OCI-M2 (cell line): ENCODE data around the gene SART1.
"Not testable (repeated sequence)": the region's sequence is repeated elsewhere in the genome, so short reads cannot be mapped to it uniquely, and the experiment has no call there.

ENCODE experiments used
- DNase-seq: peaks from one replicate; lab custom pipeline; 2025; ENCODE audit not compliant: unreplicated experiment; lab: John Stamatoyannopoulos, UW

The SART1 gene

DNA sequence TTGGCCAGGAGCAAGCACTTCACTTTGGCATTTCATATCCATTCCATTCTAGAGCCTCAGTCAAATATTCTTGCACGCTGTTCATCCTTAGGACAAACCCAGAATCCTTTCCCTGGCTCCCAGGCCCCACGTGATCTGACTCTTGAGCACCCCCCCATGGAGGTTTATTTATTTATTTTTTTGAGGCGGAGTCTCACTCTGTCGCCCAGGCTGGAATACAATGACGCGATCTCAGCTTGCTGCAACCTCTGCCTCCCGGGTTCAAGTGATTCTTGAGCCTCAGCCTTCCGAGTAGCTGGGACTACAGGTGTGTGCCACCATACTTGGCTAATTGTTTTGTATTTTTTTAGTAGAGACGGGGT is 29.0 kb upstream of the SART1 start:
- no peak for DNase-seq

- DNase-seq, result peak; percentile 53
Measured at GRCh38 chr11:65934014-65934413, 27.5 kb upstream of the SART1 start.

GRCh38 chr11:65937766-65938165 is 23.8 kb upstream of the SART1 start:
- DNase-seq, result no peak

- DNase-seq, result no peak
Measured at GRCh38 chr11:65941720-65942310, 19.7 kb upstream of the SART1 start.

GRCh38 chr11:65942531-65942930 is 19.0 kb upstream of the SART1 start:
- DNase-seq, result no peak

DNA sequence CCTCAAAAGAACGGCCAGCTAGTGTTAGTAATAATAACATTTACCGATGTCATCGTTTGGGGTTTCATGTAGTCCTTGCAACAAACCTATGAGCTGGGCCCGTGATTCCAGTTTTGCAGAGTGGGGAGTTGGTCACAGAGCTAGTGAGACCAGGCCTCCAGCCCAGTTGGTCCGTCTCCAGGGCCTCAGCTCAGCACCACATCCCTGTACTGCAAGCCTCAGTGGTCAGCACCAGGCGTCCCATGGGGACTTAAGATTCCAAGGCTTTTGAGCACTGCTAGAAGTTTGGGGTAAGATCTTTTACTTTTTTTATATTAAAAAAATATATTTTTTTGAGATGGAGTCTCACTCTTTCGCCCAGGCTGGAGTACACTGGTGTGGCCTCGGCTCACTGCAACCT is 17.3 kb upstream of the SART1 start:
- no peak for DNase-seq

DNA sequence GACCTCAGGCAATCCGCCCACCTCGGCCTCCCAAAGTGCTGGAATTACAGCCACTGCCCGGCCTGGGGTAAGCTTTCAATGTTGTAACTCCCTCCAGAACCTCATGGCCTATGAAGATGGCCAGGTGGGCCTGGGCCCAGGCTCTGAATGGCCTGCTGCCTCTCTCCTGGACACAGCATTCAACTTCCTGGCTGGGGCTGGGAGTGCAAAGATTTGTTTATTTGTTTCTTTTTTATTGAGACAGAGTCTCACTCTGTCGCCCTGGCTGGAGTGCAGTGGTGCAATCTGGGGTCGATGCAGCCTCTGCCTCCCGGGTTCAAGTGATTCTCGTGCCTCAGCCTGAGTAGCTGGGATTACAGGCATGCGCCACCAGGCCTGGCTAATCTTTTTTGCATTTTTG is 16.8 kb upstream of the SART1 start:
- no peak for DNase-seq

GRCh38 chr11:65945430-65945911 is 16.1 kb upstream of the SART1 start, which contains the start of gene TSGA10IP:
TSS of gene TSGA10IP (plus strand) at chr11:65945480. CDS start at chr11:65945676, 196 bp downstream.
- DNase-seq, result no peak

DNA sequence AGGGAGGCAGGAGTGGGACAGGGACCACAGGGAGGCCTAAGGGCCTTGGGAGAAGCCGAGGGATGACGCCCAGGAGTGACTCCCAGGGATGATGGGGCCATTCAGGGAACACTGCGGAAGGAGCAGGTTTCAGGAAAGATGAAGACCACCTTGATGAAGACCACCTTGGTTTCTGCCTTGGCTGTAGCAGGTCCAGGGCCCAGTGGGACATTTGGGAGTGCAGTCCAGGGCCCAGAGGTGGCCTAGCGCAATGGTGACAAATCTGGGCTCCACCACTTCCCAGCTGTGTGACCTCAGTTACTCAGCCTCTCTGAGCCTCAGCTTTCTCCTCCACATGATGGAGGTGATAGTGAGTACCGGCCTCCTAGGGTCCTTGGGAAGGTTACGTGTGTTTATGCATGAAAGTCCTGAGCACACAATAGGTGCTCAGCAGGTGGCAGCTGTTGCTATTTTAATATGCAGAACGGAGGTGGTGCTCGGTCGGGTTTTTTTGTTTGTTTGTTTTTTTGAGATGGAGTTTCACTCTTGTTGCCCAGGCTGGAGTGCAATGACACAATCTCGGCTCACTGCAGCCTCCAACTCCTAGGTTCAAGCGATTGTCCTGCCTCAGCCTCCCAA is 15.5 kb upstream of the SART1 start:
- DNase-seq, result no peak

- DNase-seq, result no peak
Measured at GRCh38 chr11:65946655-65947054, 14.9 kb upstream of the SART1 start.

DNA sequence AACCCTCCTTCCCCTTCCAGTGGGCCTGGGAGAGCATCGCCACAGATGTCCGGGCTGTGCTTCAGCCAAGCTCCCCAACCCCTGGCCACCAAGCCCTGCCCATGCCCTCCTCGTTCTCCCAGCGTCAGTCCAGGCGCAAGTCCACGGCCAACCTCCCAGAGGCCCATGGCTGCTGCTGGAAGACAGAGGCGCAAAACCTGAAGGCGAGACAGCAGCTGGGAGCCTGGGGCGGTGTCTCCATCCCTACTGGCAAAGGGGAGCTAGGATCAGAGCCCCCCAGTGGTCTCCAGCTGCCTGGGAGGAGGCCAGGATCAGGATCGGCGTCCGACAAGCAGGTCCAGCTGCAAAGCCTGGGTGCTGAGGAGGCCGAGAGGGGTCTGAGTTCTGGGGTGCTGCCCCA is 14.4 kb upstream of the SART1 start:
- DNase-seq, result no peak

DNA sequence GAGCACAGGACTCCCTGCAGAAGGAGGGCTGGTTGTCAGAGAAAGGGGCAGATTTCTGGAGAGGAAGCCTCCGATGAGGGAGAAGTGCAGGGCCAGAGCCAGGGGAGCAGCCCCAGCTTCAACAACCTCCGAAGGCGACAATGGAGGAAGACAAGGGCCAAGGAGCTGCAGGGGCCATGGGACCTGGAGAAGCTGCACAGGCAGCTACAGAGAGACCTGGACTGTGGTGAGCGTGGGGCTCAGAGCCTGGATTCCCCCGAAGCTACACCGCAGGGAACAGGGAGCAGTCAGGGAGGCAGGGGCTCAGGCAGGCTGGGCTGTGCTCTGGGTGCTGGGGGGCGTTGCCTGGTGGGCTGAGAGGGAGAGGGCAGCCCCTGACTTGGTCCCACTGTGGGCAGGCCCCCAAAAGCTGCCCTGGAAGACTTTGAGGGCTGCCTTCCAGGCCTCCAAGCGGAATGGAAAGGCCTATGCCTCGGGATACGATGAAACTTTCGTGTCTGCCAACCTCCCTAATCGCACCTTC is 13.9 kb upstream of the SART1 start:
- DNase-seq, result no peak

- not testable (repeated sequence) for DNase-seq
Measured at GRCh38 chr11:65950711-65951110, 10.8 kb upstream of the SART1 start.

GRCh38 chr11:65951641-65952040 is 9.9 kb upstream of the SART1 start:
- not testable (repeated sequence) for DNase-seq

DNA sequence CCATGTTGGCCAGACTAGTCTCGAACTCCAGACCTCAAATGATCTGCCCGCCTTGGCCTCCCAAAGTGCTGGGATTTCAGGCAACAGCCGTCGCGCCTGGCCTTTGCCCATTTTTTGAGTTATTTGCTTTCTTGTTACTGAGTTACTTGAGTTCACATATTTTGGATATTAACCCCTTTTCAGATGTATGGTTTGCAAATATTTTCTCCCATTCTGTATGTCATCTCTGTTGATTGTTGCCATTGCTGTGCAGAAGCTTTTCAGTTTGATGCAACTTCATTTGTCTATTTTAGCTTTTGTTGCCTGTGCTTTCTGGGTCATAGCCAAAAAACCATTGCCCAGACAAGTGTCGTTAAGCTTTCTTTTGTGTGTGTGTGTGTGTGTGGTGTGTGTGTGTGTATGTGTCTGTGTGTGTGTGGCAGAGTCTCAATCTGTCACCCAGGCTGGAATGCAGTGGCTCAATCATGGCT is 9.4 kb upstream of the SART1 start:
- DNase-seq, result no peak

- DNase-seq, result no peak
Measured at GRCh38 chr11:65953471-65953870, 8.1 kb upstream of the SART1 start.

DNA sequence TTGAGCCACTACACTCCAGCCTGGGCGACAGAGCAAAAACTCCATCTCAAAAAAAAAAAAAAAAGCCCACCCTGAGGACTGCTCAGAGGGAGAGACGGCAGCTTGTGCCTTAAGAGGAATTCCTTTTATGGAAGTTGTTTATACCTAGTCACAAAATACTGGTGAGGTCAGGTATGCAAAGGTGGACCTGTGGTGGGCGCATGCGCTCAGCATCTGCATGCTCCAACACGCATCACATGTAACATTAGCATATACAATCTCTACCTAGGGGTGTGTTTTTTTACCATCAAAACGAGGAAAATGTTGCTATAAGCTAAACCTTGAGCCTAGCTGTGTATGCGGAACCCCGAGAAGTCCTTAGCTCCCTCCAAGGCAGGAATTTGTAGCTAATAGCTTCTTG is 6.8 kb upstream of the SART1 start:
- no peak for DNase-seq

GRCh38 chr11:65958291-65958690 is 3.2 kb upstream of the SART1 start:
- DNase-seq, result no peak

DNA sequence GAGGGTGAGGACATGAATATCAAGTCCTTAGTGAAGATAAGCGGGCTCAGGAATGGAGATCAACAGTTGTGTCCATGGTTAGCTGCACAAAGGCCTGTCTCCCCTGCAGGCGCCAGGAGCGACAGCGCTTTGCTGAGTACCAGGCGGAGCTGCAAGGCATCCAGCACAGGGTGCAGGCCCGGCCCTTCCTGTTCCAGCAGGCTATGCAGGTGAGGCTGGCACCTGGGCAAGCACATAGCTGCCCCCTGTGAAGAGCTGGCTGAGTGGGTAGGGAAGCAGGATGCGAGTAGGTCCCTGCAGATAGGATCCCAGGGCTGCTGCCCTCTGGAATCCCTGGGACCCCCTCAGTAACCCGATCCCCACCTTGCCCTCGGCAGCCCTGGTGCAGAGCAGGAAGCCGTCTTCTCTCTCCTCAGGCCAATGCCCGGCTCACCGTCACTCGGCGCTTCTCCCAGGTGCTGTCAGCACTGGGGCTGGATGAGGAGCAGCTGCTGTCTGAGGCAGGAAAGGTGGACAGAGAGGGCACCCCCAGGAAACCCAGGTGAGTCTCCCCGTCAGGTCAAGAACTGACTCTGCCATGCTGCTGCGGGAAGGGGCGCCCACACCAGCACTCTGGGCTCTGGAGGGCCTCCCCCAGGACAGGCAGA is 2.6 kb upstream of the SART1 start:
- no peak for DNase-seq

DNA sequence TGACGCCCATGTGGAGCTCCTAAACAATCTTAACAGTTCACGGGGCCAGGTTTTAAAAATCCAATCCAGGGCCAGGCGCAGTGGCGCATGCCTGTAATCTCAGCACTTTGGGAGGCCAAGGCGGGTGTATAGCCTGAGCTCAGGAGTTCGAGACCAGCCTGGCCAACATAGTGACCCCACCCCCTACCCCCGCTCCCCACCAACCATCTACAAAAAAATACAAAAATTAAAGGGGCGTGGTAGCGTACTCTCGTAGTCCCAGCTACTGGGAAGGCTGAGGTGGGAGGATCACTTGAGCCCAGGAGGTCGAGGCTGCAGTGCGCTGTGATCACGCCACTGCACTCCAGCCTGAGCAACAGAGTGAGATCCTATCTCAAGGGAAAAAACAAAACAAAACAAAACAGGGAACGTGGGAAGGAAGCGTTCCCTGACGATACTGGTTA is 689 bp upstream of the SART1 start:
- no peak for DNase-seq

- no peak for DNase-seq
Measured at GRCh38 chr11:65962141-65962564, 619 bp downstream of the SART1 start.

DNA sequence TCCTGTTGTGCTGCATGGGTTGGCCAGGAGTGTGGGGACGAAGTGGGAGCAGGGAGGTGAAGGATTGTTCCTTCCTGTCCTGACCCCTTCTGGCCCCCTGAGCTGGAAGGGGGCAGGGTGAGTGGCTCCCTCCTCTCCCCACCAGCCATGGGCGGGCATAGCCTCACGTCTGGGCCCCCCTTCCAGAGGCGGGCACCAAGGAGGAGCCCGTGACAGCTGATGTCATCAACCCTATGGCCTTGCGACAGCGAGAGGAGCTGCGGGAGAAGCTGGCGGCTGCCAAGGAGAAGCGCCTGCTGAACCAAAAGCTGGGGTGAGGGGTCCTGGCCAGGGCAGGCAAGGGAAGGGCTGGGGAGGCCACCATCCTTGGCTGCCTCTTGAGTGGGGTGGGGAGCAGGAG is 3.4 kb downstream of the SART1 start:
- no peak for DNase-seq
